B cell (primary cell): ENCODE data around the gene DACT1. TPM values are rescaled to one million over a fixed set of nuclear protein-coding genes. Genes with fewer than 3 reads are reported as not detected.

Source experiments
- ATAC-seq: fragments of 200-7000 bp; cut with Tn5 transposase; one replicate; pipeline ENCODE4 v1.10.0; 2021; ENCODE audit warnings: low read depth, mild to moderate bottlenecking, moderate number of reproducible peaks, moderate library complexity
- CTCF ChIA-PET: fragments of 350-600 bp; sonication (Branson Sonifier 250); formaldehyde crosslinking; loops from one replicate; lab custom pipeline; 2021; ENCODE audit warnings: antibody characterized with exemption, inconsistent platforms; lab: Charles Lee
- POLR2A ChIA-PET: fragments of 350-600 bp; sonication (Branson Sonifier 250); formaldehyde crosslinking; loops from one replicate; lab custom pipeline; 2021; ENCODE audit warnings: antibody characterized with exemption; lab: Charles Lee
- DNase-seq: peaks from one replicate; pipeline ENCODE4 v3.0.0; 2013
- H2AFZ ChIP-seq: 2 replicates; pipeline ENCODE4 v1.6.1; 2012; ENCODE audit warnings: mild to moderate bottlenecking, low read depth, low read length; ENCODE audit not compliant: insufficient read depth, poor library complexity, severe bottlenecking
- H3K27ac ChIP-seq, 2 donors: 1 replicate in 1 of 2; 2 replicates in 1 of 2; pipeline ENCODE4 v1.5.1; 2012 to 2013; ENCODE audit warnings: low read length in 2 of 2, mild to moderate bottlenecking in 2 of 2, moderate library complexity in 1 of 2
- H3K27me3 ChIP-seq, 4 experiments: fragments of 200-600 bp in 1 of 4; sonication (generic) in 1 of 4; replicated peaks in 1 of 4; 1 replicate in 2 of 4; 2 replicates in 2 of 4; pipeline versions ENCODE4 v1.6.1 to v1.7.0; 2013 to 2016; ENCODE audit warnings: low read length in 3 of 4, mild to moderate bottlenecking in 2 of 4, mixed read lengths in 1 of 4, moderate library complexity in 1 of 4; ENCODE audit not compliant: insufficient read depth in 4 of 4, control insufficient read depth in 3 of 4; ENCODE audit errors: control extremely low read depth in 1 of 4
- H3K36me3 ChIP-seq, 2 experiments: replicated peaks in 1 of 2; 1 replicate in 1 of 2; 2 replicates in 1 of 2; pipeline versions ENCODE4 v1.6.1 to v1.7.1; 2013; ENCODE audit warnings: low read length in 1 of 2; ENCODE audit not compliant: insufficient read depth in 2 of 2, control insufficient read depth in 1 of 2; ENCODE audit errors: control extremely low read depth in 1 of 2, extremely low read depth in 1 of 2
- H3K4me1 ChIP-seq, 2 donors: fragments of 200-600 bp in 1 of 2; sonication (generic) in 1 of 2; 1 replicate in 1 of 2; 2 replicates in 1 of 2; pipeline versions ENCODE4 v1.5.1 to v1.6.1; 2013 to 2017; ENCODE audit warnings: low read length in 2 of 2; ENCODE audit not compliant: control insufficient read depth in 2 of 2, insufficient read depth in 2 of 2
- H3K4me2 ChIP-seq: replicated peaks from 2 replicates; pipeline ENCODE3; 2012; ENCODE audit warnings: mild to moderate bottlenecking, low read depth, low read length; ENCODE audit not compliant: poor library complexity, severe bottlenecking
- H3K4me3 ChIP-seq, 5 experiments: fragments of 200-600 bp in 1 of 5; sonication (generic) in 1 of 5; 1 replicate in 3 of 5; 2 replicates in 2 of 5; pipeline versions ENCODE4 v1.5.1 to v1.7.0; 2011 to 2016; ENCODE audit warnings: low read length in 4 of 5, mild to moderate bottlenecking in 4 of 5, low read depth in 2 of 5, control low read depth in 1 of 5, moderate library complexity in 1 of 5; ENCODE audit not compliant: insufficient read depth in 1 of 5; ENCODE audit errors: control extremely low read depth in 1 of 5, extremely low read depth in 1 of 5
- H3K79me2 ChIP-seq: fragments of 200-600 bp; sonication (generic); one replicate; pipeline ENCODE4 v1.6.0; 2016; ENCODE audit warnings: low read length; ENCODE audit not compliant: control insufficient read depth, insufficient read depth
- H3K9ac ChIP-seq: fragments of 200-600 bp; sonication (generic); 2 replicates; pipeline ENCODE4 v1.6.1; 2017; ENCODE audit warnings: mild to moderate bottlenecking, low read length, moderate library complexity
- H3K9me3 ChIP-seq, 3 donors: one replicate each; pipeline versions ENCODE4 v1.6.1 to v1.7.1; 2013; ENCODE audit warnings: low read length in 2 of 3; ENCODE audit not compliant: control insufficient read depth in 2 of 3, insufficient read depth in 1 of 3; ENCODE audit errors: control extremely low read depth in 1 of 3
- H4K20me1 ChIP-seq: 2 replicates; pipeline ENCODE4 v1.6.0; 2012; ENCODE audit warnings: mild to moderate bottlenecking, low read length; ENCODE audit not compliant: insufficient read depth, control insufficient read depth, poor library complexity, severe bottlenecking
- H3K27ac Mint-ChIP-seq: one replicate; pipeline ENCODE4 v1.8.0; 2021; ENCODE audit warnings: mixed read lengths
- H3K27me3 Mint-ChIP-seq: one replicate; pipeline ENCODE4 v1.8.0; 2021; ENCODE audit warnings: mixed read lengths
- H3K4me1 Mint-ChIP-seq: one replicate; pipeline ENCODE4 v1.8.0; 2021; ENCODE audit warnings: mixed read lengths
- H3K4me3 Mint-ChIP-seq: one replicate; pipeline ENCODE4 v1.8.0; 2021; ENCODE audit warnings: mixed read lengths
- H3K9me3 Mint-ChIP-seq: one replicate; pipeline ENCODE4 v1.8.0; 2022; ENCODE audit warnings: mixed read lengths; ENCODE audit not compliant: insufficient read depth
- CTCF ChIP-seq: fragments of 200-600 bp; IDR thresholded peaks from one replicate; pipeline ENCODE4 v1.8.0; 2022; ENCODE audit warnings: antibody characterized with exemption, mild to moderate bottlenecking
- EZH2 ChIP-seq: IDR thresholded peaks from 2 replicates; pipeline ENCODE4 v1.6.1; 2012; ENCODE audit warnings: borderline replicate concordance, low read depth, mild to moderate bottlenecking, moderate library complexity, low read length; ENCODE audit not compliant: insufficient read depth, poor library complexity, severe bottlenecking
- WGBS: methylation state at CpG from one replicate; pipeline ENCODE4 v1.1.5; 2013; ENCODE audit warnings: missing lambda C conversion rate; ENCODE audit not compliant: insufficient coverage; 5-methylcytosine and 5-hydroxymethylcytosine counted together
- intact Hi-C: fragments of 100-400 bp; cut with micrococcal nuclease; formaldehyde crosslinking; loops from one replicate; pipeline ENCODE4 v1.10.0; 2022
- polyA plus RNA-seq: library from polyadenylated mRNA; depleted of rRNA; stranded (reverse); fragments of >200 nt; gene quantifications from 2 replicates; pipeline ENCODE4 v1.2.3, GENCODE V29; 2012
- total RNA-seq, 2 donors: library from RNA; stranded (reverse); fragments of 120-200 nt in 1 of 2; gene quantifications; 1 replicate in 1 of 2; 2 replicates in 1 of 2; pipeline versions ENCODE4 v1.2.3 to v1.2.4, GENCODE V29; 2013 to 2022

DACT1 gene
- total and polyA plus RNA-seq, 2 donors (not counting 1 experiment from before 2014, with no cell fraction given): 2.2 to 3.5 TPM

GRCh38 chr14:58607131-58607951 is 30.4 kb upstream of the DACT1 start:
- Histone ChIP-seq H3K9ac (no peak overlapping the region), H3K36me3 (no peaks in the 10 kb centered on the region), H3K9me3 (no peaks in the 10 kb centered on the region), H3K27me3 (no peaks in the 10 kb centered on the region), H3K4me2 (no peak overlapping the region), H3K79me2 (no peaks in the 10 kb centered on the region), H3K4me1 (no peaks in the 10 kb centered on the region), H3K27ac (no peak overlapping the region), H2AFZ (no peak overlapping the region), H4K20me1 (no peaks in the 10 kb centered on the region), H3K4me3 (no peak overlapping the region)
- TF ChIP-seq CTCF: no peak
- TF ChIP-seq EZH2: no peak
- Mint-ChIP-seq H3K4me1 (no peaks in the 10 kb centered on the region), H3K4me3 (no peak overlapping the region), H3K9me3 (no peaks in the 10 kb centered on the region), H3K27ac (no peak overlapping the region), H3K27me3 (no peaks in the 10 kb centered on the region)
- no peak for ATAC-seq
- WGBS: 96% methylated on average over 6 of the region's 7 CpGs
- no peak for DNase-seq
- intact Hi-C loops: no loop called here
- POLR2A ChIA-PET: no interaction called here
- CTCF ChIA-PET: no interaction called here

- no peak for ATAC-seq
- no peaks in the 10 kb centered on the region for H3K4me1 Mint-ChIP-seq
- Histone ChIP-seq H4K20me1 (no peaks in the 10 kb centered on the region), H3K9ac (no peak overlapping the region), H3K4me3 (no peak overlapping the region), H3K27me3 (no peaks in the 10 kb centered on the region), H3K36me3 (no peaks in the 10 kb centered on the region), H3K4me1 (no peaks in the 10 kb centered on the region), H3K79me2 (no peaks in the 10 kb centered on the region), H3K27ac (no peak overlapping the region), H2AFZ (no peak overlapping the region), H3K4me2 (no peak overlapping the region), H3K9me3 (no peaks in the 10 kb centered on the region)
- H3K27ac Mint-ChIP-seq: no peak overlapping the region
- no peak overlapping the region for H3K4me3 Mint-ChIP-seq
- ChIA-PET CTCF (no interaction called here), POLR2A (no interaction called here)
- no peak for TF ChIP-seq CTCF
- no peak for TF ChIP-seq EZH2
- no peaks in the 10 kb centered on the region for H3K27me3 Mint-ChIP-seq
- no CpG with 5 or more reads among the region's 3 CpGs for WGBS
- DNase-seq: no peak
- no peaks in the 10 kb centered on the region for H3K9me3 Mint-ChIP-seq
- intact Hi-C loops: no loop called here
Measured at GRCh38 chr14:58607952-58608317, 29.8 kb upstream of the DACT1 start.
